HEK293T (cell line): ENCODE results near the gene LYZL4.

Experiments
- FOXM1 ChIP-seq: fragments of 450-650 bp; IDR thresholded peaks from 2 replicates; pipeline ENCODE4 v1.6.1; 2017; ENCODE audit warnings: mild to moderate bottlenecking, borderline replicate concordance
- SP1 ChIP-seq: fragments of 450-650 bp; IDR thresholded peaks from 2 replicates; pipeline ENCODE4 v1.6.1; 2017

- TF ChIP-seq SP1 (no peak), FOXM1 (no peak)
Observed at GRCh38 chr3:42425736-42426407, 15.5 kb upstream of the LYZL4 start.
